Ovary (tissue), 9 donors: ENCODE measurements around the gene PTPRG. TPM values are rescaled to one million over a fixed set of nuclear protein-coding genes. Genes with fewer than 3 reads are reported as not detected.

Experiments
- DNase-seq, 5 donors: peaks; one replicate each; pipeline ENCODE4 v3.0.0-alpha.2; 2019 to 2020
- H3K27ac ChIP-seq, 2 donors: fragments of 200-600 bp; one replicate each; pipeline versions ENCODE4 v1.5.1 to v1.8.0; 2019 to 2022
- H3K27me3 ChIP-seq: fragments of 200-600 bp; one replicate; pipeline ENCODE4 v1.8.0; 2022
- H3K36me3 ChIP-seq: fragments of 200-600 bp; sonication (generic); one replicate; pipeline ENCODE4 v1.5.1; 2019
- H3K4me1 ChIP-seq: one replicate; pipeline ENCODE4 v1.8.1; 2013; ENCODE audit warnings: mild to moderate bottlenecking, moderate library complexity; ENCODE audit not compliant: insufficient read depth
- H3K4me3 ChIP-seq: fragments of 200-600 bp; sonication (generic); one replicate; pipeline ENCODE4 v1.5.1; 2017
- H3K9me3 ChIP-seq, 2 donors: fragments of 200-600 bp in 1 of 2; sonication (generic) in 1 of 2; one replicate each; pipeline versions ENCODE4 v1.5.1 to v1.8.1; 2013 to 2019; ENCODE audit warnings: mild to moderate bottlenecking in 1 of 2, moderate library complexity in 1 of 2
- EP300 ChIP-seq: sonication (generic); formaldehyde crosslinking; IDR thresholded peaks from one replicate; pipeline ENCODE4 v1.6.1; 2017; ENCODE audit warnings: antibody characterized with exemption
- POLR2A ChIP-seq: fragments of 450-650 bp; IDR thresholded peaks from one replicate; pipeline ENCODE4 v1.6.1; 2017; ENCODE audit warnings: antibody characterized with exemption, mild to moderate bottlenecking, moderate library complexity
- WGBS, 3 donors: extraction: QIAGEN DNeasy Blood & Tissue Kit in 1 of 3; methylation state at CpG; one replicate each; pipeline versions ENCODE4 v1.1.5 to v1.1.7; 2013 to 2017; 5-methylcytosine and 5-hydroxymethylcytosine counted together
- intact Hi-C, 4 donors: fragments of 100-400 bp; cut with DNase I; formaldehyde crosslinking; loops; one replicate each; pipeline versions ENCODE4 v1.11.0 to v1.15.1; 2022 to 2023
- polyA plus RNA-seq, 2 donors: library from polyadenylated mRNA; stranded (reverse); fragments of 200-250 nt in 1 of 2; fragments of 350-450 nt in 1 of 2; fragmentation: Illumina TruSeq in 1 of 2; extraction: RNeasy Lipid Tissue Mini Kit (QIAGEN cat#74804) in 1 of 2; gene quantifications; one replicate each; pipeline ENCODE4 v1.2.3, GENCODE V29; 2013 to 2014
- total RNA-seq, 7 donors: library from RNA; depleted of rRNA in 2 of 7; stranded (reverse); fragments of >200 nt in 2 of 7; fragmentation: NEBNext Ultra II Directional in 3 of 7; extraction: Animal tissue kit (Norgen Biotek cat#: 25700) in 3 of 7; gene quantifications; one replicate each; pipeline versions ENCODE4 v1.1.0 to v1.2.4, GENCODE V29; 2016 to 2023
- TF ChIP-seq, protein P1 (sequence below), 3 donors: fragments of 450-650 bp in 2 of 3; fragments of 200-600 bp in 1 of 3; IDR thresholded peaks; one replicate each; pipeline versions ENCODE4 v1.5.1 to v1.8.0; 2016 to 2022; ENCODE audit warnings: antibody characterized with exemption in 3 of 3, mild to moderate bottlenecking in 1 of 3
- donor health status: DM: no; HTN: no; CAD: no; lungs with moderate emphysema.
- donor health status: DM: no; HTN: no; CAD: no.
- donor health status: Bipolar disorder and iron deficiency.
- donor health status: DM: yes; HTN: yes; CAD: no.
- donor health status: DM: no; HTN: no; CAD: no.
- donor health status: DM: yes; HTN: yes; CAD: no.

Gene PTPRG
- total and polyA plus RNA-seq, 9 donors: 18.2 to 87.9 (median 47.7) TPM

- WGBS, 3 donors: 65 to 83% (median 68%) methylated on average over 3 of the region's 3 CpGs
- intact Hi-C loops: no loop called here
- Histone ChIP-seq H3K4me3 (no peak overlapping the region), H3K9me3 (no peaks in the 10 kb centered on the region), H3K27ac (no peak overlapping the region), H3K36me3 (no peaks in the 10 kb centered on the region), H3K27me3 (no peaks in the 10 kb centered on the region), H3K4me1 (peaks cover 4% of the 10 kb centered on the region)
- TF ChIP-seq EP300: no peak
- TF ChIP-seq POLR2A: no peak
- TF ChIP-seq, protein P1, sequence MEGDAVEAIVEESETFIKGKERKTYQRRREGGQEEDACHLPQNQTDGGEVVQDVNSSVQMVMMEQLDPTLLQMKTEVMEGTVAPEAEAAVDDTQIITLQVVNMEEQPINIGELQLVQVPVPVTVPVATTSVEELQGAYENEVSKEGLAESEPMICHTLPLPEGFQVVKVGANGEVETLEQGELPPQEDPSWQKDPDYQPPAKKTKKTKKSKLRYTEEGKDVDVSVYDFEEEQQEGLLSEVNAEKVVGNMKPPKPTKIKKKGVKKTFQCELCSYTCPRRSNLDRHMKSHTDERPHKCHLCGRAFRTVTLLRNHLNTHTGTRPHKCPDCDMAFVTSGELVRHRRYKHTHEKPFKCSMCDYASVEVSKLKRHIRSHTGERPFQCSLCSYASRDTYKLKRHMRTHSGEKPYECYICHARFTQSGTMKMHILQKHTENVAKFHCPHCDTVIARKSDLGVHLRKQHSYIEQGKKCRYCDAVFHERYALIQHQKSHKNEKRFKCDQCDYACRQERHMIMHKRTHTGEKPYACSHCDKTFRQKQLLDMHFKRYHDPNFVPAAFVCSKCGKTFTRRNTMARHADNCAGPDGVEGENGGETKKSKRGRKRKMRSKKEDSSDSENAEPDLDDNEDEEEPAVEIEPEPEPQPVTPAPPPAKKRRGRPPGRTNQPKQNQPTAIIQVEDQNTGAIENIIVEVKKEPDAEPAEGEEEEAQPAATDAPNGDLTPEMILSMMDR (IDR thresholded peaks at IDR 0.05): no peak
- DNase-seq: no peak
Measured at GRCh38 chr3:61573441-61573840, 12.1 kb downstream of the PTPRG start.

DNA sequence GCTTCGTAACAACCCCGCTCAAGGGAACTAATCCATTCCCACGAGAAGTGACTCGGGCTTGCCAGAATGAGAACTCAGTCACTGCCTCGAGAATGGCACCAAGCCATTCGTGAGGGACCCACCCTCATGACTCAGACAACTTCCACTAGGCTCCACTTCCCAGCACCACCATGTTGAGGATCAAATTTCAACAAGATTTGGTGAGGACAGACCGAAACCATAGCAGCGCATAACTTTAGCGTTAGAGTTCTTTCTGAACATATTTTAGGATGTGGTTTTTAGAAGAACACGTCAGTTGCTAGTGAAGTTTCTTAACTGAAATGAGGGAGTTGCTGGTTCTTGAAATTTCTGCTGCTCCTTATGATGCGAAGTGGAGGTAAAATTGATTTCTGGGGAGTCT, 13.5 kb downstream of the PTPRG start:
- Histone ChIP-seq H3K36me3 (no peaks in the 10 kb centered on the region), H3K4me1 (peaks cover 6% of the 10 kb centered on the region), H3K27me3 (no peaks in the 10 kb centered on the region), H3K4me3 (no peak overlapping the region), H3K9me3 (no peaks in the 10 kb centered on the region), H3K27ac (no peak overlapping the region)
- no peak for DNase-seq
- TF ChIP-seq, protein P1 (IDR thresholded peaks at IDR 0.05): no peak
- TF ChIP-seq POLR2A (no peak), EP300 (no peak)
- intact Hi-C loops: no loop called here
- 91 to 96% (median 92%) methylated on average over 11 of the region's 11 CpGs for WGBS, 3 donors

DNA sequence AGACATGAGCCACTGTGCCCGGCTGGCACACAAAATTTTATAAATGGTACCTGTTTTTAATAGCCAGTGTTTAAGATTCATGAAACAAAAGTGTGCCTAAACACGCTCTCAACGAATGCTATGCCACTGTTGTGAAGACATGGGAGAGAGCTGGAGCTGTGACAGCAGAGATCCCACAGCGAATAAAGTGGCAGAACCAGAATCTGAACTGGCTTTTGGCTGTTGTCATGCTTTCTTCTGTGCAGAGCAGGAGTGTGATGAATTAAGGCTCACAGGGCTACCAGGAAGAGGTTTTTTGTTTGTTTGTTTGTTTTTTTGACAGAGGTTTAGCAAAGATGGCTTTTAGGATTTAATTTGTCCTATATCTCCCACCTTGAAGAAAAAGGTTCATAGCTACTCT, 14.5 kb downstream of the PTPRG start:
- Histone ChIP-seq H3K4me1 (peaks cover 6% of the 10 kb centered on the region), H3K9me3 (no peaks in the 10 kb centered on the region), H3K36me3 (no peaks in the 10 kb centered on the region), H3K4me3 (no peak overlapping the region), H3K27me3 (no peaks in the 10 kb centered on the region), H3K27ac (no peak overlapping the region)
- WGBS, 3 donors: 93 to 97% (median 96%) methylated on average over 4 of the region's 4 CpGs
- intact Hi-C loops: no loop called here
- DNase-seq: no peak
- TF ChIP-seq, protein P1 (IDR thresholded peaks at IDR 0.05): no peak
- no peak for TF ChIP-seq EP300
- TF ChIP-seq POLR2A: no peak

DNA sequence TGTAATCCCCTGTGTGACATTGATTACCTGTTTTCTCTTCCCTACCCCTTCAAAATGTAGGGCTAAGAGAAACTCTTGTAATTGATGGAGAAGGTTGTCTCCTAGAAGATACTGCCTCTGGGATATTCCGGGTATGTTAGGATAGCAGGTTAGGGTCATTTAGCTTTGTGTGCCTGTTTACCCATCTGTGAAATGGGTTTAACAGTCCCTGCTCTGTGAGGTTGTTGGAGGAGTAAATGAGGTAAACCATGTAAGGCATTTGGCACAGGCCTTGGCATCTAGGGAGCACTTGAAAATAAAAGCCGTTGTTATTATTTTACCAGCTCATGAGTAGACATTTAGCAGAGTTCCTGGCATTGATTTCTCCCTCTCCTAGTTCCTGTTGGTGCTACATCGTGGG, 16.4 kb downstream of the PTPRG start:
- no peak overlapping the region for H3K4me3 ChIP-seq
- H3K9me3 ChIP-seq: no peaks in the 10 kb centered on the region
- TF ChIP-seq, protein P1 (IDR thresholded peaks at IDR 0.05): no peak
- TF ChIP-seq POLR2A (no peak), EP300 (no peak)
- intact Hi-C loops: no loop called here
- DNase-seq: no peak
- H3K27me3 ChIP-seq: no peaks in the 10 kb centered on the region
- WGBS, 3 donors: 86 to 89% (median 88%) methylated on average over 3 of the region's 3 CpGs
- H3K36me3 ChIP-seq: no peaks in the 10 kb centered on the region
- H3K27ac ChIP-seq: no peak overlapping the region
- peaks cover 8% of the 10 kb centered on the region for H3K4me1 ChIP-seq
